IPS DF 4.7 (cell line): ENCODE measurements around the gene SIGLEC8.
"Not testable (repeated sequence)": the region's sequence is repeated elsewhere in the genome, so short reads cannot be mapped to it uniquely, and the experiment has no call there.

ENCODE experiments used
- DNase-seq: peaks from one replicate; pipeline ENCODE4 v3.0.0-alpha.2; 2013; ENCODE audit warnings: low spot score; ENCODE audit errors: extremely low read depth

SIGLEC8 gene

GRCh38 chr19:51473009-51473707 lies 14.9 kb upstream of the SIGLEC8 start:
- DNase-seq, result no peak

- DNase-seq, result no peak
These were observed 14.4 kb upstream of the SIGLEC8 start for GRCh38 chr19:51472607-51473006.

GRCh38 chr19:51471527-51471926 lies 13.3 kb upstream of the SIGLEC8 start:
- no peak for DNase-seq

GRCh38 chr19:51470966-51471365 lies 12.7 kb upstream of the SIGLEC8 start:
- no peak for DNase-seq

GRCh38 chr19:51469629-51470028 lies 11.4 kb upstream of the SIGLEC8 start:
- no peak for DNase-seq

GRCh38 chr19:51469162-51469561 lies 10.9 kb upstream of the SIGLEC8 start:
- no peak for DNase-seq

GRCh38 chr19:51468545-51468920 lies 10.3 kb upstream of the SIGLEC8 start:
- DNase-seq, result no peak

GRCh38 chr19:51467864-51468544 lies 9.8 kb upstream of the SIGLEC8 start:
- DNase-seq, result no peak

- no peak for DNase-seq
These were observed 8.5 kb upstream of the SIGLEC8 start for GRCh38 chr19:51466723-51467122.

- DNase-seq, result not testable (repeated sequence)
These were observed 5.8 kb upstream of the SIGLEC8 start for GRCh38 chr19:51463976-51464581.

GRCh38 chr19:51462681-51463080 lies 4.4 kb upstream of the SIGLEC8 start:
- no peak for DNase-seq

- no peak for DNase-seq
These were observed 4.0 kb upstream of the SIGLEC8 start for GRCh38 chr19:51462276-51462675.

GRCh38 chr19:51461723-51462161 lies 3.5 kb upstream of the SIGLEC8 start:
- no peak for DNase-seq

GRCh38 chr19:51460164-51460992 lies 2.1 kb upstream of the SIGLEC8 start:
- DNase-seq, result peak; percentile 25

- no peak for DNase-seq
These were observed 748 bp upstream of the SIGLEC8 start for GRCh38 chr19:51458899-51459505.

- DNase-seq, result no peak
These were observed 772 bp downstream of the SIGLEC8 start for GRCh38 chr19:51457351-51458013.

GRCh38 chr19:51456541-51457290 lies 1.5 kb downstream of the SIGLEC8 start:
- DNase-seq, result no peak

- no peak for DNase-seq
These were observed 7.4 kb downstream of the SIGLEC8 start for GRCh38 chr19:51450730-51451307.

- no peak for DNase-seq
These were observed 9.7 kb downstream of the SIGLEC8 start for GRCh38 chr19:51448411-51449016.
